Measurements from ENCODE around the gene ADCYAP1R1. TPM values are rescaled to one million over a fixed set of nuclear protein-coding genes. Genes with fewer than 3 reads are reported as not detected.

The ADCYAP1R1 gene
- total and polyA plus RNA-seq, 2 of the 8 experiments (the other 6 are each of a cell fraction or from before 2014, with no cell fraction given) = 14.4 to 14.6 TPM

DNA sequence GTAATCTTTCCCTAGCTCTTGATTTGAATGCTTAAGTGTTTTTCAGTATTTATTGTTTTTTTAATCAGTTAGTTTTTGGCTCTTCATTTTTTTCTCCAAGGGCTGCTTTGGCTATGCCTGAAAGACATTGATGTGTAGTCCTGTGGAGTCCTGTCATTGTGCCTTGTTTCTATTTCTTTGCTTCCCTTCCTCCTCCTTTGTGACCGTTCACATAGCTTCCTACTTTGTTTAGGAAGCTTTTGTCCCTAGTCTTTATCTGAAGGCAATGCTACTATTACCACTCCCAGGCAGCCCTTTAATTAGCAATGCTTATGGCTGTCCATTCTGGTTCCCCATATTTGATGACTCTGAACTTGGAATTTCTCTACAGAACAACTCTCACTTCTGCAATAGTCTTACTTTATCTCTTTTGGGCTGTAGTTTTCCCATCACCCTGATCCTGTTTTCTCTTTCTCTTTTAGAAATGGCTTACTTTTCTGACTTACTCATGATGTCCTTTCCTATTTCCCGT, 39.9 kb downstream of the ADCYAP1R1 start:
- Histone ChIP-seq H3K23ac (ENCODE audit: insufficient read length) (no peak overlapping the region), H3K4ac (replicated peaks; ENCODE audit: insufficient read length, low read depth, low read length) (no peak overlapping the region), H3K27ac (ENCODE audit: low read depth, low read length) (no peak overlapping the region), H4K8ac (ENCODE audit: extremely low read depth, insufficient read depth, low read length) (no peak overlapping the region), H2BK5ac (ENCODE audit: low read depth, low read length) (no peak overlapping the region), H3K9ac (replicated peaks in 1 of 4; ENCODE audit: extremely low read depth in 1 of 4, low read depth in 3 of 4, low read length in 3 of 4) (no peak overlapping the region), H3K56ac (replicated peaks; ENCODE audit: insufficient read length, low read depth, low read length) (no peak overlapping the region), H3K4me3 (ENCODE audit: extremely low read depth in 1 of 4, insufficient read depth in 2 of 4, low read depth in 3 of 4, low read length in 4 of 4) (no peak overlapping the region), H3K27me3 (replicated peaks in 1 of 4; ENCODE audit: control insufficient read depth in 3 of 4, extremely low read depth in 1 of 4, insufficient read depth in 3 of 4, low read length in 3 of 4) (no peaks in the 10 kb centered on the region), H3K4me1 (replicated peaks in 1 of 4; ENCODE audit: control insufficient read depth in 3 of 4, insufficient read depth in 4 of 4, low read length in 3 of 4) (no peaks in the 10 kb centered on the region), H3K79me1 (ENCODE audit: low read depth, low read length) (no peaks in the 10 kb centered on the region), H2AFZ (ENCODE audit: low read length) (no peak overlapping the region), H2BK20ac (ENCODE audit: low read length) (no peak overlapping the region), H4K5ac (ENCODE audit: insufficient read length, low read depth, low read length) (no peak overlapping the region), H3K4me2 (ENCODE audit: insufficient read depth in 1 of 2, low read depth in 2 of 2, low read length in 2 of 2) (no peak overlapping the region), H2BK15ac (ENCODE audit: low read length) (no peak overlapping the region), H4K91ac (replicated peaks; ENCODE audit: insufficient read length, low read length) (no peak overlapping the region), H4K20me1 (replicated peaks in 1 of 2; ENCODE audit: control insufficient read depth in 1 of 2, insufficient read depth in 2 of 2, low read length in 2 of 2) (peaks cover 1 to 5% of the 10 kb centered on the region in 2 experiments), H3K36me3 (ENCODE audit: control insufficient read depth in 2 of 4, insufficient read depth in 4 of 4, low read length in 3 of 4) (peaks cover 0 to 5% (median 0%) of the 10 kb centered on the region in 4 experiments; a peak in 2 of 8 replicates), H3K14ac (ENCODE audit: insufficient read length) (no peak overlapping the region), H3K9me3 (ENCODE audit: insufficient read depth in 2 of 2, low read depth in 1 of 2, low read length in 1 of 2) (no peaks in the 10 kb centered on the region), H2AK5ac (ENCODE audit: low read depth, low read length) (no peak overlapping the region), H3K18ac (ENCODE audit: extremely low read depth, low read length) (no peak overlapping the region), H2BK12ac (ENCODE audit: low read depth, low read length) (no peak overlapping the region), H2BK120ac (replicated peaks; ENCODE audit: low read depth, low read length) (no peak overlapping the region), H3K23me2 (ENCODE audit: low read depth, low read length) (no peaks in the 10 kb centered on the region), H3K79me2 (ENCODE audit: control insufficient read depth in 1 of 2, insufficient read depth in 2 of 2, low read length in 2 of 2) (no peaks in the 10 kb centered on the region)
- DNase-seq (ENCODE audit: low read depth in 1 of 2, low spot score in 2 of 2) (no peak), FAIRE-seq (no peak)
- POLR2A ChIA-PET (ENCODE audit: partially characterized antibody) = no interaction called here
- CTCF ChIA-PET (ENCODE audit: partially characterized antibody) = interaction anchor here (1.7 to 19.4 kb wide), 2 partner anchors 10 to 30 kb away, joined by 5 to 162 read pairs; no protein-coding TSS in a partner anchor
- WGBS, 2 experiments (ENCODE audit: extremely low coverage in 1 of 2, insufficient coverage in 1 of 2, insufficient read length in 1 of 2, insufficient replicate concordance in 2 of 2, low coverage in 1 of 2, low lambda C conversion rate in 2 of 2, missing lambda C conversion rate in 1 of 2) = 95% methylated on average over 2 of the region's 2 CpGs; no CpG with 5 or more reads in 1 of the 2 experiments
- no peak for TF ChIP-seq EZH2 (IDR thresholded peaks at IDR 0.05; ENCODE audit: low read depth, low read length, severe bottlenecking)
- no peak for TF ChIP-seq KDM5A (IDR thresholded peaks at IDR 0.05; ENCODE audit: low read length)
- no peak for TF ChIP-seq POLR2A (IDR thresholded peaks at IDR 0.05; ENCODE audit: control extremely low read depth in 1 of 2, low read depth in 2 of 2, low read length in 2 of 2)
